NK-92 (cell line): ENCODE measurements around the gene SP8.

ENCODE experiments used
- DNase-seq: peaks from one replicate; lab custom pipeline; 2025; ENCODE audit not compliant: unreplicated experiment; lab: John Stamatoyannopoulos, UW

The SP8 gene

DNA sequence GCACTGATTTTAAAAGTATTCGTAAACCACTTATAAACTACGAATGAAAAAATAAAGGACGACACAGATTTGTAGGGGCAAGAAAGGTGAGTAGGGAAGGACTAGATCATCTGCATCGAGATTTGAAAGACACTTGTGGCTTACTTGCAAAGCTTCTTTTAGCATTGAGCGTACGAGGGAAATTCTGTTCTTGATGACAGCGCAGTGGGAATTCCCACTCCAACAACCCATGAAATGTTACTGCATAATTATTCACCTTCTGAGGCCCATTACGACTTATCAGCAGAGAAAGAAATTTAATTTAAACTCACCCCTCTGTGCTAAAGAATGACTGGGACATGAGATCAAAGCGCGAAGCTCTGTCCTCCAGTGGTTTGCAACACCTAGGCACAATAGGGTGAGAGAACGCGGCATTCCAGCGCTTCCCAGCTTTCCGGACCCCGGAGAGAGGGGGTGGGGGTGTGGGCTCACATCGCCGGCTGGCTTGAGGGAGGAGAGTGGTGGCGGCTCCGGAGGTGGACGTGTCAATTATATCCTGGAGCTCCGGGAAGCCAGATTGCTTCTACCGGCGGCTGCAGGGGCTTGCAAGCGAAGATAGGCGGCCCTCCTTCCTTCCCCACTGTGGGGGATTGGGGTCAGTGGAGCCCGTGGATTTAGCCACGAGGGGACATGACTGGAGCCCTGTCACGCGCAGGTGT, 10.3 kb downstream of the SP8 start:
- no peak for DNase-seq

DNA sequence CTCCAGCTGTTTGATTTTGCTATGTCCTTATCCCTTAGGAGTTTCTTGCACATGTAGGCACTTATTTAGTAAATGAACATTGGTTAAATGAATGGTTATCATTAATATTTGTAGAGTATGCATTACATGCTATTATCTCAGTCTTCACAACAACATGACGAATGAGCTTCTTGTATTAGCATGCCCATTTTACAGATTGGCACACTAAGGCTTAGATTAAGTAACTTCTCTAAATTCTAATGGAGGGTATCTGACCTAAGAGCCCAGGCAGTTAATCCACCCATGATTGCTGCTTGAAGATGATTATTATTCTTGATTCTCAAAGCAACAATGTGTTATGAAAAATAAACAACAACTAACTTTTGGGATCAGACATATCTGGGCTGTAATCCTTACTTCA, 32.7 kb downstream of the SP8 start:
- DNase-seq: no peak

DNA sequence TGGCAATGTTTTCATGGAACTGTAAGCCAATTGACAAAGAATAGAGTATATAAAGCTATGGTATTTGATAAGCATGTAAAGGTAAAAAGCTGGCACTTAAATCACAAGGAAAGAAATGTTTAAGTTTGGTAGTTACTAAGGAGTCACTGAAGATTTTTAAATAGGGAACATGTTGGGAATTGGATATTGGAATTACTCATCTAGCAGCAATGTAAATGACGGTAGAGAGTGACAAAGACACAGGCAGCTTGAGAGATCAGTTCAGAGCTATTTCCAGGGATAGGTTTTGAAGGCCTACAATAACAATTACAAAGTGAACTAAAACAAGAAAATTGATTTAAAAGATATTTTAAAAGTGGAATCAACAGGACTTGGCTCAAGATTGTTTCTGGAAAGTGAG, 36.8 kb downstream of the SP8 start:
- no peak for DNase-seq

DNA sequence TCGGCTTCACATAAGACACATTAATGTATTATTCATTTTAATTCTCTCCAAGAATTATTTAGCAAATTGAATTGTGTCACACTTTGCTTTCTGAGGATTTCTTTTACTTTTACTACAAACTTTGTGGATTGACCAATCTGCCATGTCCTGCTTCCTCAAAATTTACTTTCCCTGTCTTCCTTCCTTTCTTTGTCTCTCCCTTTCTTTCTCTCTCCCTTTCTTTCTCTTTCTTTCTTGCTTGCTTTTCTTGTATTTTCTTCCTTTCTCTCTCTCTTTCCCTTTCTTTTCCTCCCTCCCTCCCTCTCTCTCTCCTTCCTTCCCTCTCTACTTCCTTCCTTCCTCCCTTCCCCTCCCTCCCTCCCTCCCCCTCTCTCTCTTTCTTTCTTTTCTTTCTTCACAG, 37.8 kb downstream of the SP8 start:
- DNase-seq: no peak

DNA sequence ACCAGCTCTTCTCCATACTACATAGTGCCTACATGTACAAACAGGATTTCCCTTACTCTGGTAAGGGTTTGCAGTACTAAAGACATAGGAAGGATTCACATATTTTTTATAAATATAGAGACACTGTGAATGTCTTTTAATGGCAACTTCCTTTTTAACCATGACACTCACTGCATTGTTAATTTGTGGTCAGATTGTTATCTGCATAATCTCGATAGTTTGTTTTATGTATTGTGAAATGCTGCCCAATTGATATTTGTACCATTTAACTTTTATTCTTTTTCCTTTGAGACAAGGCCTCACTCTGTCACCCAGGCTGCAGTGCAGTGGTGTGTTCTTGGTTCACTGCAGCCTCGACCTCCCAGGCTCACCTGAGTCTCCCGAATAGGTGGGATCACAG, 39.7 kb downstream of the SP8 start:
- DNase-seq: no peak

DNA sequence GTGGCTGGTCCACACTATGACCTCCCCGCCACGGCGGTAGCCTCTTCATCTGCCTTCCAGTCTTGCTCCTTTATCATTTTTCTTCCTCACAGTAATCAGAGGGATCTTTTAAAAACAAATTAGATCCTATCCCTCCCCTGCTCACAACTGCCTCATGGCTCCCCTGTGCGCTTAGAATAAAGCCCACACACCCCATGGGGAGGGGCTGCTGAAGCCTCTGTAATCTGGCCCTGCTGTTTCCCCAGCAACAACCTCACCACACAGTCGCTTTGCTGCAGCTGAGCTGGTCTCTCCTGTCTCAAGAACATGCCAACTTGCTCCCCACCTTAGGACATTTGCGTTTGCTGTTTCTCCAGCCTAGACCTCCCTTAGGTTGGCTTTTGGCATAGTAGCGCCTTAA, 41.0 kb downstream of the SP8 start:
- no peak for DNase-seq

DNA sequence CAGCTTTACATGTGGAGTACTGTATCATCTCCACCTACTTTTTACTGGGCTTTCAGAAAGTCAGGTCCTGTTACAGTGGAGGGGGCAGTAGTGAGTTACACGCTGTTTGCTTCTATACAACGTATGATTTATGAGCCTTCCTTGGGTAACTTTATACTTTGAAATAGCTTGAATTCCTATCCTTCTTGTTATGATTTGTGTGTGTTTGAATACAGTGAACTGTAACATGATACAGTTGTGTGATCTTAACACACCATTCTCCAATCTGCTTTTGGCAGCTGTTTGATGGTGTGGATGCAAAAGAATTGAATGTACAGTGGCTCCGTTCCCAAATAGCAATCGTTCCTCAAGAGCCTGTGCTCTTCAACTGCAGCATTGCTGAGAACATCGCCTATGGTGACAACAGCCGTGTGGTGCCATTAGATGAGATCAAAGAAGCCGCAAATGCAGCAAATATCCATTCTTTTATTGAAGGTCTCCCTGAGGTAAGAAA, 41.7 kb downstream of the SP8 start:
- no peak for DNase-seq

DNA sequence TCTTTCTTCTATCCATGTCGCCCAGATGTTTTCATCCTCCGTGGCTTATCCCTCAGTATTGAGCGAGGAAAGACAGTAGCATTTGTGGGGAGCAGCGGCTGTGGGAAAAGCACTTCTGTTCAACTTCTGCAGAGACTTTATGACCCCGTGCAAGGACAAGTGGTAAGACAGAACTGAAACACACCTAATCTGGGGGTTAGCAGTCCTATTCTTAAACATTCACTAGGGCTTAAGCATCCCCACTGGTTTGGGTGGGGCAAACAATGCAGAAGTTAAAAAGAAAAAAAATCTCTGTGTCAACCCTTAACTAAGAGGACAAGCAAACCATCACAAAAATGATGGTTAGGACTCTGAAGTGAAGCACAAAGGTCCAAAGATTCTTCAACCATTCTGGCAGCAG, 43.8 kb downstream of the SP8 start:
- DNase-seq: no peak

DNA sequence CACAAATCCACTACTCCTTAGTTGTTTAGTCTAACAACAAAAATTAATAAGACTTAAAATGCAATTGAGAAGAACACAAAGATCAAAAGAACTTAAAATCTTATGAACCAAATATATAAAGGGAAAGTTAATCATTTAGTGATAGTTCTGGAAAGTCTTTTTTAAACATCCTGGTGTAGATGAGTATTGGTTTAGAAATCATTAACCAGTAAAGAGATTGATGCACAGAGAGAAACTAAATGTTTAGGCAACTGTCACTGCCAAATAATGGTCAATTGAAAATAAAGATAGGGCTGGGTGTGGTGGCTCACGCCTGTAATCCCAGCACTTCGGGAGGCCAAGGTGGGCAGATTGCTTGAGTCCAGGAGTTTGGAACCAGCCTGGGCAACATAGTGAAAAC, 44.9 kb downstream of the SP8 start:
- no peak for DNase-seq

DNA sequence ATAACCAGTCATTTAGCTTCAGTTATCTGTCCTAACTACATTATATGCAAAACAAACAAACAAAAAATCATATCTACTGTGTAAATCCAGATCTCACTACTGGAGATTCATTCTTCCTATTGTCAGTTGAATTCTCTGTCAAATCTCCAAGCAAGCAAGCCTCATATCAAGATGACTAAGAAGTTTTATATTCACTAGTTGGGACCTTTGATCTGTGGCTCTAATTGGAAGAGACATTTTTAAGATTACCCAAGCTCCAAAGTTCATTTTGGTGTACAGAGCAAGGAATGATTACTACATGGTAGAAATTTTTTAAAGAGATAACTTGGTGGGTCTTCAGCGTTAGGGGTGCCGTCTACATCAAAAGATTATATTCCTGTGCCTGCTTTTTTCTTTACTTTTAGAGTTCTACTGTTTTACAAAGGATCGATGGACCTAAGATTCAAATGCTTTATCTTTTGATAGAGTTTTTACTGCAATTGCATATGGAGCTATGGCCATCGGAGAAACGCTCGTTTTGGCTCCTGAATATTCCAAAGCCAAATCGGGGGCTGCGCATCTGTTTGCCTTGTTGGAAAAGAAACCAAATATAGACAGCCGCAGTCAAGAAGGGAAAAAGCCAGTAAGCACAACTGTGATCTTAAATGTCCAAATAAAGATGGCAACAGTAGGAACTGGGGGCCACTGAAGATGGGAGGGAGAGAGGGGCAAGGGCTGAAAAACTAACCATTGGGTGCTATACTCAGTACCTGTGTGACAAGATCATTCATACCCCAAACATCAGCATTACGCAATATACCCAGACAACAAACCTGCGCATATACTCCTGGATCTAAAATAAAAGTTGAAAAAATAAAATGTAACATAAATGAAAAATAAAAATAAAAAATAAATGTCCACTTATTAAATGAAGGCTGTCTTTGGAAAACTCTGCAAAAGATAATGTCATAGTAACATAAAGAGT, 47.9 kb downstream of the SP8 start:
- DNase-seq: no peak

DNA sequence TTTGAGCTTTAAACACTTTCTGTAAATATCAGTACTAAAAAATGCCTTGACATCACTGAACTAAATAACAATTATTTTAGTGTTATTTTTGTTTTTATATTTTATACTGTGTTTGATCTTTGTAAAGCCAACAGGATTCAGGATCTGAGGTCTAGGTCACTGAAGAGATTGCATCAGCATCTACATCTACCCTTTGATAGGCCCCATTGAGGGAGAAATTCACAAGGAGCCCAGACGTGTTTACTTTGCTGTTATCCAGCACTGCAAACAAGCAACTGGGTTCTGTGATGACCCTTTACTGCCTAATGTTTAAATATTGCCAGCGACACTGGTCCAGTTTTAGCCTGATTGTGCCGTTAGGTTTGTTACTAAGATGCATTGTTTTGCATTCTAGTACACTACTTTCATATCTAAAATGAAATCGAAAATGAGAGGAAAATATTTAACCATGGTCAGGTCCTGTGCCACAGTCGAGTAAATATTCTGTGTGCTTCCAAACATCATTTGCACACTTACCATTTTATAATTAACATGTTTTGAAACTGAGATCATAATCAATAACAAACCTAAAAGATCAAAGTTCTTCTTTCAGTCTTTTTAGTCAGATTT, 48.7 kb downstream of the SP8 start:
- no peak for DNase-seq

DNA sequence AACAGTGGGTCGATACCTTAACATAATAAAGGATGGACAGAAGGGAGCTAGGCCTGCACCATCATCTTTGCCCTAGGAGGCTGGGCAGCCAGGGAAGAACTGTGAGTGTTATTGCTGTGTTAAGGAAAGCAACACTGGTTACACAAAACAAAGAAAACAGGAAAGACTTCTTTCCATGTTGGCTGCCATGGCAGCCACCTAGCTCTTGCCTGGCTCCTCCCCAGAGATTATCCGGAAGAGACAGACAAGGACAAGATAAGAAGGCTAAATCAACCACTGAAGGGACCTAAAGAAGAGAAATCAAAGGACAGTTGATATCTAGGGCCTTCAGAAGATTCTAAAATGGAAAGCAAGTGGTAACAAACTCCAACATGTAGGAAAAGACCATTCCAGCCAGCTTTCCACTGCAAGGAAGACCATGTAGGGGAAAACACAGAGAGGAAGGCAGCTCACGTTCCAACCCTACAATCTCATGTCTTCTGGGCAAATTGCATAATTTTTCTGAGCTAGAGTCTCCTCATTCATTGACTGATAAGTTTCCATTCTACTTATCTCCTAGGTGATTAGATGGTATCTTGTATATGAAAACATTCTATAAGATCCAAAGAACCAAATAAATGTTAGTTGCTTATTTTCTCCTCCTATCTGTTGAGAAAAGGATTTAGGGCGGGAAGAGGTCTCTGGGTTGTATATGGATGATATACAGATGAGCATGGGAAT, 51.2 kb downstream of the SP8 start:
- DNase-seq: no peak
